ENCODE measurements around the gene SLC25A38. TPM values are rescaled to one million over a fixed set of nuclear protein-coding genes. Genes with fewer than 3 reads are reported as not detected.

The SLC25A38 gene
- polyA plus RNA-seq, 1 donor from 2014 or later, result 32.5 TPM

- Histone ChIP-seq H3K9ac (ENCODE audit: low read length) (no peak overlapping the region), H3K4me2 (ENCODE audit: low read length) (no peak overlapping the region), H3K27ac (ENCODE audit: low read length) (no peak overlapping the region), H3F3A (ENCODE audit: insufficient read depth, low read length, poor library complexity, severe bottlenecking) (no peaks in the 10 kb centered on the region), H3K36me3 (ENCODE audit: insufficient read depth, low read length) (no peaks in the 10 kb centered on the region), H3K9me3 (ENCODE audit: low read length) (no peaks in the 10 kb centered on the region), H2AFZ (ENCODE audit: low read depth, low read length) (no peak overlapping the region), H3K79me2 (replicated peaks; ENCODE audit: insufficient read depth, low read length) (no peaks in the 10 kb centered on the region), H3K27me3 (ENCODE audit: insufficient read depth, low read depth, low read length) (no peaks in the 10 kb centered on the region), H3K4me3 (ENCODE audit: low read length) (no peak overlapping the region), H4K20me1 (ENCODE audit: insufficient read depth) (no peaks in the 10 kb centered on the region), H3K9me2 (ENCODE audit: insufficient read depth, low read length) (no peaks in the 10 kb centered on the region)
- TF ChIP-seq TAF1 (IDR thresholded peaks at IDR 0.05; ENCODE audit: low read depth), result no peak
- no peak for TF ChIP-seq EP300 (conservative IDR thresholded peaks at IDR 0.05; ENCODE audit: poor library complexity, severe bottlenecking)
- no peak for TF ChIP-seq MXI1 (conservative IDR thresholded peaks at IDR 0.05; ENCODE audit: poor library complexity, severe bottlenecking)
- no peak for TF ChIP-seq POLR2AphosphoS5 (IDR thresholded peaks at IDR 0.05)
- no peak for TF ChIP-seq REST (IDR thresholded peaks at IDR 0.05; ENCODE audit: borderline replicate concordance)
- no peak for TF ChIP-seq SMC3 (conservative IDR thresholded peaks at IDR 0.05; ENCODE audit: poor library complexity)
- no peak for TF ChIP-seq CTCF (IDR thresholded peaks at IDR 0.05; ENCODE audit: poor library complexity, severe bottlenecking)
- TF ChIP-seq EZH2 (IDR thresholded peaks at IDR 0.05; ENCODE audit: borderline replicate concordance, insufficient read depth, low read length, poor library complexity, severe bottlenecking), result no peak
- no peak for TF ChIP-seq RAD21 (conservative IDR thresholded peaks at IDR 0.05)
Observed at GRCh38 chr3:39339086-39339485, 44.1 kb upstream of the SLC25A38 start.

GRCh38 chr3:39343076-39343717 lies 40.0 kb upstream of the SLC25A38 start:
- H3K27ac ChIP-seq (ENCODE audit: low read length), result no peak overlapping the region
- H4K20me1 ChIP-seq (ENCODE audit: insufficient read depth), result no peaks in the 10 kb centered on the region
- no peak overlapping the region for H2AFZ ChIP-seq (ENCODE audit: low read depth, low read length)
- no peak overlapping the region for H3K9ac ChIP-seq (ENCODE audit: low read length)
- no peak for TF ChIP-seq RAD21 (conservative IDR thresholded peaks at IDR 0.05)
- no peak for TF ChIP-seq POLR2AphosphoS5 (IDR thresholded peaks at IDR 0.05)
- TF ChIP-seq TAF1 (IDR thresholded peaks at IDR 0.05; ENCODE audit: low read depth), result no peak
- no peak for TF ChIP-seq SMC3 (conservative IDR thresholded peaks at IDR 0.05; ENCODE audit: poor library complexity)
- no peak for TF ChIP-seq REST (IDR thresholded peaks at IDR 0.05; ENCODE audit: borderline replicate concordance)
- H3K79me2 ChIP-seq (replicated peaks; ENCODE audit: insufficient read depth, low read length), result no peaks in the 10 kb centered on the region
- H3F3A ChIP-seq (ENCODE audit: insufficient read depth, low read length, poor library complexity, severe bottlenecking), result no peaks in the 10 kb centered on the region
- no peak overlapping the region for H3K4me3 ChIP-seq (ENCODE audit: low read length)
- no peaks in the 10 kb centered on the region for H3K9me2 ChIP-seq (ENCODE audit: insufficient read depth, low read length)
- H3K27me3 ChIP-seq (ENCODE audit: insufficient read depth, low read depth, low read length), result no peaks in the 10 kb centered on the region
- no peaks in the 10 kb centered on the region for H3K9me3 ChIP-seq (ENCODE audit: low read length)
- H3K36me3 ChIP-seq (ENCODE audit: insufficient read depth, low read length), result no peaks in the 10 kb centered on the region
- H3K4me2 ChIP-seq (ENCODE audit: low read length), result no peak overlapping the region

Measured in neural cell (in vitro differentiated cells).